HG02973 (cell line): Measurements from ENCODE around the gene LBX2.

Experiments used
- ATAC-seq: cut with Tn5 transposase; IDR thresholded peaks from one replicate; pipeline ENCODE4 v1.9.1; 2021; ENCODE audit warnings: moderate library complexity; ENCODE audit not compliant: unreplicated experiment

Gene LBX2

GRCh38 chr2:74499267-74499939 is at the start of gene LBX2:
LBX2 (minus strand) TSS chr2:74499603; CDS start chr2:74499537, 66 bp downstream.
- no peak for ATAC-seq

GRCh38 chr2:74548285-74548899 is 49.0 kb upstream of the LBX2 start:
- ATAC-seq, result no peak

GRCh38 chr2:74546004-74546403 is 46.6 kb upstream of the LBX2 start:
- no peak for ATAC-seq

- no peak for ATAC-seq
These were observed 45.2 kb upstream of the LBX2 start for GRCh38 chr2:74544634-74545033.

GRCh38 chr2:74542978-74543377 is 43.6 kb upstream of the LBX2 start:
- no peak for ATAC-seq

GRCh38 chr2:74540291-74540690 is 40.9 kb upstream of the LBX2 start:
- ATAC-seq, result no peak

- no peak for ATAC-seq
These were observed 39.5 kb upstream of the LBX2 start for GRCh38 chr2:74538881-74539339.

- ATAC-seq, result no peak
These were observed 37.7 kb upstream of the LBX2 start for GRCh38 chr2:74537140-74537539.

GRCh38 chr2:74536166-74536950 is 37.0 kb upstream of the LBX2 start:
- no peak for ATAC-seq

- no peak for ATAC-seq
These were observed 36.1 kb upstream of the LBX2 start for GRCh38 chr2:74535440-74535965.

- no peak for ATAC-seq
These were observed 35.0 kb upstream of the LBX2 start for GRCh38 chr2:74534411-74534810.

GRCh38 chr2:74533464-74533863 is 34.1 kb upstream of the LBX2 start:
- ATAC-seq, result no peak

GRCh38 chr2:74532222-74532621 is 32.8 kb upstream of the LBX2 start:
- ATAC-seq, result no peak

- ATAC-seq, result no peak
These were observed 32.3 kb upstream of the LBX2 start for GRCh38 chr2:74531666-74532065.

- peak; percentile 36 for ATAC-seq
These were observed 31.1 kb upstream of the LBX2 start for GRCh38 chr2:74530239-74531187.

- peak; percentile 79 for ATAC-seq
These were observed 30.2 kb upstream of the LBX2 start, which contains the start of the genes AUP1 and HTRA2 for GRCh38 chr2:74529357-74530238. AUP1 (minus strand) TSS chr2:74529706; CDS start chr2:74529629, 77 bp downstream. HTRA2 (plus strand) TSS chr2:74529933; CDS start chr2:74530007, 74 bp downstream.

- ATAC-seq, result peak; percentile 2
These were observed 29.4 kb upstream of the LBX2 start for GRCh38 chr2:74528600-74529356.

GRCh38 chr2:74527741-74528140 is 28.3 kb upstream of the LBX2 start:
- no peak for ATAC-seq
